Stimulated activated naive B cell treated with anti-CD40 and anti-IgM and Interleukin-4, amounts not matched to agents 10 μg/mL and 1 μg/mL and 100 μg/mL, for 72 hours (primary cell): ENCODE measurements around the gene LHX4.

Experiments used
- ATAC-seq, 2 donors: fragments of 150-1000 bp; cut with Tn5 transposase; replicated peaks; 2 replicates each; pipeline ENCODE4 v1.10.0; 2021; ENCODE audit warnings: moderate library complexity in 1 of 2
- DNase-seq: peaks from one replicate; pipeline ENCODE4 v3.0.0; 2021
- H3K27ac Mint-ChIP-seq: one replicate; pipeline ENCODE4 v1.8.0; 2022; ENCODE audit warnings: mild to moderate bottlenecking, mixed read lengths
- H3K27me3 Mint-ChIP-seq, 2 donors: one replicate each; pipeline ENCODE4 v1.8.0; 2022; ENCODE audit warnings: mixed read lengths in 2 of 2
- H3K36me3 Mint-ChIP-seq, 2 donors: one replicate each; pipeline ENCODE4 v1.8.0; 2022; ENCODE audit warnings: mixed read lengths in 2 of 2, mild to moderate bottlenecking in 1 of 2
- H3K4me1 Mint-ChIP-seq, 2 donors: one replicate each; pipeline ENCODE4 v1.8.0; 2022; ENCODE audit warnings: mixed read lengths in 2 of 2, mild to moderate bottlenecking in 1 of 2
- H3K4me3 Mint-ChIP-seq, 2 donors: one replicate each; pipeline ENCODE4 v1.8.0; 2022; ENCODE audit warnings: mild to moderate bottlenecking in 2 of 2, mixed read lengths in 2 of 2, moderate library complexity in 1 of 2
- H3K9me3 Mint-ChIP-seq, 2 donors: one replicate each; pipeline ENCODE4 v1.8.0; 2022; ENCODE audit warnings: mixed read lengths in 2 of 2, mild to moderate bottlenecking in 1 of 2

LHX4 gene

DNA sequence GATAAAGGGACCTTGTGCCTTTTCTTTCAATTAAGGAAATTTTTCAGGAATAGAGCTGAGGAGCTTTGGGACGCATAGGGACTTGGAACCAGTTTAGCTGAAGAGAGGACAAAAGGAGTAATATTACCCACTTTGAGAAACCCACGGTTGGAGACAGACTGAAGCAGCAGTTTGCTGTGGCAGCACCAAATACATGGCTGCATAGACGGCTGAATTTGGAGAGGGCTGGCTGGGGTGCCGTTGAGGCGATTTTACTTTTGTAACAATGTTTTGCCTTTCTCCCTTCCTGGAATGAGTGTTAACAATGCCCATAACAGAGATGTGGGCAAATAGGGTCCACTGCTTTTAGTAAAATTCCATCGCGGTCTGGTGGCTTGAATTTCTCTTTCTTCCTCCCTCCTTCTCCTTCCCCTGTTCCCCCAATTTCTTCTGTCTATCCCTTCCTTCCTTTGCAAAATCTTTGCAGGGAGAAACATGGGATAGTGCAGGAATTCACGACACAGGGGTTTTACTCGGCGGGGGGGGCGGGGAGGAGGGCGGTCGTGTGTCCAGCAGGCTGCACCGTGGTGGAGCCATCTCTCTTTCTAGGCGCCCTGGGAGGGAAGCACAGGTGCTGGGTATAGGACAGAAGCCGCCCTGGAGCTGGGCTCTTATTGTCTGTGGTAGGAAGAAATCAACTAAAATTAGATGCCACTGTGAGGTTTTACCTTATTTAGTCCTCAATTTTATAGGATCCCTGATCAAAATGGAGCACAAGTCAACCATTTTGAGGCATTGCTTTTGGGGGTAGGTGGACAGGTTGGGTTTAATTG lies 6.8 kb downstream of the LHX4 start:
- Mint-ChIP-seq H3K9me3 (no peaks in the 10 kb centered on the region), H3K36me3 (no peaks in the 10 kb centered on the region), H3K27ac (peak overlapping the region; percentile 52), H3K4me1 (peaks cover 24 to 48% of the 10 kb centered on the region in 2 donors), H3K4me3 (peak overlapping the region in 1 of 2 donors; percentile 3), H3K27me3 (peaks cover 86 to 89% of the 10 kb centered on the region in 2 donors)
- ATAC-seq, result no peak
- no peak for DNase-seq

DNA sequence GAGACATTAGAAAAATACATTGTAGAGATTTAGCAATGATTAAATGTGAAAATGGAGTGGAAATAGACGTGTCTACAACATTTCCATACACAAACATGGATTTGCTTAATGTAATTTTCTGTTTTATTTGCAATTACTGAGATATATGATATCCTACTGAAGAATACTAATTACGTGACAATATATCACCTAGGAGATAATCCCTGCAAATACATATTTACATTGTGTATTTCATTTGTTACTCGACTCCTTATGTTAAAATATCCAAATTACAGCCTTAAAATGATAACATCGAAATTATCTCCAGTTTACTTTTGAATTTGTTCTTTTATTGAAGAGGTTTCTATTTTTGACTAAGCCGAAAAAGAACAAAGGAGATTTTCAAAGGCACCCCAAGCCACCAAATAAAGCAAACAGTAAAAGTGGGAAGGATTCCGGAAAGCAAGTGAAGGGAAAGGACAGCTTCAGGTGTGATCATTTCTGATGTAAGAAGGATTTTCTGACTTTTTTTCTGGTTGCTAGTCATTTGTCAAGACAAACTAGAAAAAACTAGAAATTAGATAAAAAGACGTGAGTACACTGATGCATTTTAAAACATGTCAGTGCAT lies 7.9 kb downstream of the LHX4 start:
- no peak for ATAC-seq
- H3K4me1 Mint-ChIP-seq, result peaks cover 20 to 38% of the 10 kb centered on the region in 2 donors
- H3K9me3 Mint-ChIP-seq, result no peaks in the 10 kb centered on the region

DNA sequence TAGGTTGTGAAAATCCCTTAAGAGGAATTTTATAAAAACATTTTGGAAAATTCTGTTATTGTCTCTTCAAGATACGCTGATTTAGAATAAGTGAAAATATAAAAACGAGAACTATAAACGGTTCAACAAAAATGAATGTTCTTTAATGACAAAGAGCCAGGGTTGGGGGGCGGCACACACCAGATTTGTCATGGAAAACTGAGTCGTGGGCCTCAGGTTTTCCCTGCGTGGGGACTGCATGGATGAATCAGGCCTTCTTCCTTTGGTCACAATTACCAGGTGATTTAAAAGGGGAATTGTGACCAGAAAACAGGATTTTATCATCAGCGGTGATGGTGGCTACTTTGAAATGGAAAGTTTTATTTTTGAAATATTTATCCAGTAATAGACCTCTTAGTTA lies 8.6 kb downstream of the LHX4 start:
- ATAC-seq, result no peak
- no peak overlapping the region for H3K27ac Mint-ChIP-seq
- no peaks in the 10 kb centered on the region for H3K9me3 Mint-ChIP-seq
- H3K4me3 Mint-ChIP-seq, result no peak overlapping the region
- no peak for DNase-seq
- no peaks in the 10 kb centered on the region for H3K36me3 Mint-ChIP-seq
- H3K4me1 Mint-ChIP-seq, result peaks cover 17 to 31% of the 10 kb centered on the region in 2 donors
- peaks cover 76 to 88% of the 10 kb centered on the region in 2 donors for H3K27me3 Mint-ChIP-seq

More for the DNA sequence above, 7.9 kb downstream of the LHX4 start:
- H3K36me3 Mint-ChIP-seq, result no peaks in the 10 kb centered on the region
- H3K27ac Mint-ChIP-seq, result no peak overlapping the region
- DNase-seq, result no peak
- H3K4me3 Mint-ChIP-seq, result no peak overlapping the region
- peaks cover 83 to 89% of the 10 kb centered on the region in 2 donors for H3K27me3 Mint-ChIP-seq

DNA sequence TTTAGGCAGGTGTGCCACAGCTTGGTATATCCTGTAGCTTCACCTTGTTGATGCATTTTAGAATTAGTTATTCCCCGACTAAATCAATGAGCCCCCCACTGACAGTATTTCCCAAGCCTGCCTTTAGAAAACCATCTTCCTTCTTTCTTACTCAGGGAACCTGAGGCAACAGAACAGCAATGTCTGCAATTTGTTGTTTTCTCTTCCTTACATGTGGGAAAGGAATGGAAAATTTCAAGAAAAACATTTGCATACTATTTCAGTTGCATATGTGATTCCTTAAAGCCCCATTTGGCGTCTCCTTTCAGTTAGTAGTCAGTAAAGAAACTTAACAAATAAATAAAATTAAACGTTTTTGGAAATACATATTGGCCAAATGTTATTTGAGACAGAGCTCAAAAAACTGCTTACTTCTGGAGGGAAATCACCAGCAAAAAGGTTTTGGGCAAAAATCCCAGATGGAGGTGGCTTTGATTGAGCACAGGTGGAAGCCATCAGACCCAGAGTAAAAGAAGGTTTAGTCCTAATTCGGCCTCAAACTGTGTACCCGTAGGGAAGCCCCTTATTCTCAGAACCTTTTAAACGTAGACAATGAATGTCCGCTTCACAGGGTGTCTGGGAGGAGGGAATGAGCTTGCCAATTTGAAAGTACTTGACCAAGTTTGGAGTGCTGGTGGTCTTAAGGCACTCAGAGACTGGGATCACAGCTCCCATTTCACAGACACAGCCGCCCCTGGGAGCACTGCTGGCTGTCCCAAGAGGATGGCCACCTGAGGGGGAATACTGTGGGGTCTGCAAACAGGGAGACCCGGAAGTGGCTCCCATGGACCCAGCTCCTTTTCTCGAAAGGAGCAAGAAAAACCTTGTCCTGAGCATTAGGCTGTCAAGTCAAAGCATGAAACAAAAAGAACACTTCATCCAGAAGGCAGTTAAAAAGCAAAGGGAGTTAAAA lies 9.4 kb downstream of the LHX4 start:
- H3K27ac Mint-ChIP-seq, result no peak overlapping the region
- ATAC-seq, result no peak
- H3K27me3 Mint-ChIP-seq, result peaks cover 68 to 88% of the 10 kb centered on the region in 2 donors
- DNase-seq, result no peak
- H3K9me3 Mint-ChIP-seq, result no peaks in the 10 kb centered on the region
- no peak overlapping the region for H3K4me3 Mint-ChIP-seq
- H3K36me3 Mint-ChIP-seq, result no peaks in the 10 kb centered on the region
- peaks cover 12 to 24% of the 10 kb centered on the region in 2 donors for H3K4me1 Mint-ChIP-seq

DNA sequence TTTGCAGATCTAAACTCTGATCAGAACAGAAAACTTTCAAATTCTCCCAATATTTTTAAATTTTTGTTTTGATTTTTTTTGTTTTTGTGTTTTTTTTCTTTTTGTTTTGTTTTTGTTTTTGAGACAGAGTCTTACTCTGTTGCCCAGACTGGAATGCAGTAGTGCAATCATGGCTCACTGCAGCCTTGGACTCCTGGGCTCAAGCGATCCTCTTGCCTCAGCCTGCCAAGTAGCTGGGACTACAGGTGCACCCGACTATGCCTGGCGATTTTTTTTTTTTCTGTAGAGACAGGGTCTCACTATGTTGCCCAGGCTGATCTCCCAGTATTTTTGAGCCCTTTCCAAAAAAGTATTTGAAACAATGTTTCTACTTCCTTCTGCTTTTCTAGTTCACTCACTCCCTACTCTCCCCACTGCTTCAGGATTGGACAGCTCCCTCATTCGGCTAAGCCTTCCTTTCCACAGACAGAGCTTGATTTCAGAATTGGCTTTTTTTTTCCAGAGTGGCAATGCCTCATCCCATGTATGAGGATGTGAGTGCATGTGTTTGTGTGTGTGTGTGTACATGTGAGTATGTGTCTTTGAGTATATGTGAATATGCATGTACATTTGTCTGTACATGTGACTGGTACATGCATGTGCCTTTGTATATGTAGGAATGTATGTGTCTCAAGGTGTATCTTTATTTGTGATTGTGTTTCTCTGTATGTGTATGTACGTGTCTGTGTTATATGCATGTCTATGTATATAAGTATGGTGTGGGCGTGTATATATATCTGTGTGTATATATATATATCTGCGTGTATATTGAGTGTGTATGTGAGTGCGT lies 11.9 kb downstream of the LHX4 start:
- no peak for ATAC-seq
- H3K9me3 Mint-ChIP-seq, result no peaks in the 10 kb centered on the region
- H3K27ac Mint-ChIP-seq, result no peak overlapping the region
- peaks cover 50 to 70% of the 10 kb centered on the region in 2 donors for H3K27me3 Mint-ChIP-seq
- DNase-seq, result no peak
- no peaks in the 10 kb centered on the region for H3K36me3 Mint-ChIP-seq
- H3K4me1 Mint-ChIP-seq, result no peaks in the 10 kb centered on the region
- H3K4me3 Mint-ChIP-seq, result no peak overlapping the region

DNA sequence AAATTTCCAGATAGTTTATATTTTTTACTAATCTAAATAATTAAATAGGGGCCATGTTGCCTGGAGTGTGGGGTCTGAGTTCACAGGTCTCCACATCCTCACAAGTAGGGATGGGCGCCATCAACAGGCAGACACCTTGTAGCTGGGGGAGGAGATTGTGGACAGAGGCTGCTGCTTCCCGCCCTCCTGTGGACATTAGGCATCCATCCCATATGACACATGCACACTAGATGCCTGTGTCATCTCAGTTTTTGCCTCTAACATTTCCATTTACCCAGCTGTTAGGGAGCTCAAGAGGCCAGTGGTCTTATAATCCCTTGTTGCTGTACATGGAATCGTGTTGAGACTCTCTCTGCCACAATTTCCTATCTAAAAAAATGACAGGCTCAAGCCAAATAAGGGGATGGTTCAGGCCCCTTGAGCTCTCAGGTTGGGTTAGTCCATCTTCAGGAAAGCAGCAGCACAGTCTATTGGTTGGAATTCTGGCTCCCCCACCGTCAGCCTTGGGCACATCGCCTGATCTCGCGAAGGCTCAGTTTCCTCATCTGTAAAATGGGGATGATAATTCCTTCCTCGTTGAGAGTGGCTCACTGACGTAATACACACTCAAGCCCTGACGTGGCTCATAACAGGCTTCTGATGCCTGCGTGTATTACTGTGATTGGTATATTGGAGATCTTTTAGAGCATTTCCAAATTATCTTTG lies 13.6 kb downstream of the LHX4 start:
- no peaks in the 10 kb centered on the region for H3K9me3 Mint-ChIP-seq

DNA sequence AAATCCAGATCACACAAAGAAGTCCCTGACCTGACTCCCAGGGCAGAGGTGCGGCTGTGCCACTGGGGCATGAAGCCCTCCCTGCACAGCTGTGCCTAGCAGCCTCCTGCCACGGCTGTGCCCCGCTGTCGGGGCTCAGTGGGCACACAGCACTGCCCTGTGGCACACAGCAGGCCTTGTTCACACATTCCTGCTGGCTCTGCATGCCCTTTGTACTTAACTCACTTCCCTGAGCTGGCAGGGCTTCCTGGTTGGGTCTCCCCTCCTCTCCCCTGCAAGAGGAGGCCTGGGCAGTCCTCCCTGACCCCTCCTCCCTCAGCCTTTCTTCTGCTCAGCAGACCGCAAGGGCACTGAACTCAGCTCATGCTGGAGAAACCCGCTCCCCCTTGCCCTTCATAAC lies 14.8 kb downstream of the LHX4 start:
- ATAC-seq (no peak), DNase-seq (no peak)
- no peaks in the 10 kb centered on the region for H3K36me3 Mint-ChIP-seq
- H3K27me3 Mint-ChIP-seq, result peaks cover 31 to 48% of the 10 kb centered on the region in 2 donors
- H3K27ac Mint-ChIP-seq, result no peak overlapping the region
- H3K4me3 Mint-ChIP-seq, result no peak overlapping the region
- H3K4me1 Mint-ChIP-seq, result no peaks in the 10 kb centered on the region
- H3K9me3 Mint-ChIP-seq, result no peaks in the 10 kb centered on the region

More for the DNA sequence above, 13.6 kb downstream of the LHX4 start:
- DNase-seq (no peak), ATAC-seq (no peak)
- Mint-ChIP-seq H3K4me1 (no peaks in the 10 kb centered on the region), H3K27me3 (peaks cover 36 to 56% of the 10 kb centered on the region in 2 donors), H3K4me3 (no peak overlapping the region), H3K27ac (no peak overlapping the region), H3K36me3 (no peaks in the 10 kb centered on the region)

DNA sequence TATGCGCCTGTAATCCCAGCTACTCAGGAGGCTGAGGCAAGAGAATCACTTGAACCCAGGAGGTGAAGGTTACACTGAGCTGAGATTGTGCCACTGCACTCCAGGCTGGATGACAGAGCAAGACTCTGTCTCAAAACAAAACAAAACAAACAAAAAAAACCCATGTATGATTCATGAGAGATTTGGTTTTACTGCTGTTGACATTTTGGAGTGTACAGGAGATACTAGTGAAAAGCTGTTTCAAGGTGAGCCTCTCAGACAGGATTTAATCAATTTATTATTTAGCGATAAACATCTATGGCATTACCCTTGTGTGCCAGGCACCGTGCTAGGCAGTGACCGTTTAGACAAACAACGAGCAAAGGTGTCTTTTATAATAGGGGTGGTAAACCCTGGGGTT lies 16.5 kb downstream of the LHX4 start:
- no peak overlapping the region for H3K27ac Mint-ChIP-seq

DNA sequence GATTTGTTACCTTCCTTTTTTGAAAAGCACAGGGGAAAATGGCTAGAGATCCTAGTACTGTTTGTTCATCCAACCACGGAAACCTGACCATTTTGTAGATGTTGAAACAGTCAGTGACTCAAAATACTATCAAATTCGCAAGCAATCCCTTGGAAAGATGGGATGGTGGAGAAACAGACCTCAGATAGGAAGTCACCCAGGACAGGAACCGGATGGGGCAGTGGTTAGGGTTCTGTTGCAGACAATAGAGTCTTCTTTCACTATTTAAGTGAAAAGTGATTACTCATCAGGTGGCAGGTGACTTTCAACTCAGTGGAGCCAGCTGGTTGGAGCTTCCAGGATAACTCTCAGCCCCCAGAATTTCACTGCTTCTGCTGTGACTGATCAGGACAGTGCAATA lies 17.0 kb downstream of the LHX4 start:
- H3K27ac Mint-ChIP-seq, result no peak overlapping the region
- H3K4me3 Mint-ChIP-seq, result no peak overlapping the region
- ATAC-seq, result no peak
- no peaks in the 10 kb centered on the region for H3K4me1 Mint-ChIP-seq
- H3K9me3 Mint-ChIP-seq, result no peaks in the 10 kb centered on the region
- no peak for DNase-seq
- peaks cover 33 to 41% of the 10 kb centered on the region in 2 donors for H3K27me3 Mint-ChIP-seq
- no peaks in the 10 kb centered on the region for H3K36me3 Mint-ChIP-seq

More for the DNA sequence above, 16.5 kb downstream of the LHX4 start:
- DNase-seq (no peak), ATAC-seq (no peak)
- Mint-ChIP-seq H3K4me3 (no peak overlapping the region), H3K36me3 (no peaks in the 10 kb centered on the region), H3K27me3 (peaks cover 31 to 39% of the 10 kb centered on the region in 2 donors), H3K9me3 (no peaks in the 10 kb centered on the region), H3K4me1 (no peaks in the 10 kb centered on the region)

DNA sequence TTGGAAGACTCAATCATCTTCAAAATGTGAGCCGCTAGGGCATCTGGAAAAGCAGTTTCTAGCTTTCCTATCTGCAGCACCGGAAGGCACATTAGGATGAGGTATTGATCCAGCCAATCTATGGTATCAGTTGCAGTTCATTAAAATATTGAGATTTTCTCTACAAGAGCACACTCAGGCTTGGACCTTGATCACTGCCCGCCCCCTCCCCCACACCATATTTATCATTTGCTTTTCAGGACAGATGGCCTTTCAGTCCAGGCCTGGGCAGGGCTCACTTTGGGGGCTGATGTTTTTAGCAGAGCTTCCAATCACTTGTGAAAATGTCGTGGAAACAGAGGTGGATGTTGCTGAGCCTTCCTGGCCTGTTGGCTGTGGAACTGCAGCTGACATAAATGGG lies 17.5 kb downstream of the LHX4 start:
- ATAC-seq (no peak), DNase-seq (no peak)
- Mint-ChIP-seq H3K9me3 (no peaks in the 10 kb centered on the region), H3K4me1 (peaks cover 2 to 4% of the 10 kb centered on the region in 2 donors), H3K27ac (no peak overlapping the region), H3K4me3 (no peak overlapping the region), H3K27me3 (peaks cover 31 to 41% of the 10 kb centered on the region in 2 donors), H3K36me3 (no peaks in the 10 kb centered on the region)

DNA sequence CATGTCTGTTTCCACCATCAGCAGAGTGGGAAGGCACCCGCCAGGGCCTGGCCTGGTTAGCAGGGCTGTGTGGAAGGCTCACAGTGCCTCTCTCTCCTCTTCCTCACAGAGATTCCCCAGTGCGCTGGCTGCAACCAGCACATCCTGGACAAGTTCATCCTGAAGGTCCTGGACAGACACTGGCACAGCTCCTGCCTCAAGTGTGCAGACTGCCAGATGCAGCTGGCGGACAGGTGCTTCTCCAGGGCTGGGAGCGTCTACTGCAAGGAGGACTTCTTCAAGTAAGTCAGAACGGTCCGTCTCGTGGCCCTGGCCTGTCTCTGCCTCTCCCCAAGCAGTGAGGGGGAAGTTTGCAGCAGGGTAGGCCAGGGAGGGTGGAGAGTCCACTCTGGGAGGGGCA lies 18.1 kb downstream of the LHX4 start:
- Mint-ChIP-seq H3K27me3 (peaks cover 37 to 40% of the 10 kb centered on the region in 2 donors), H3K4me1 (peaks cover 2 to 8% of the 10 kb centered on the region in 2 donors)

DNA sequence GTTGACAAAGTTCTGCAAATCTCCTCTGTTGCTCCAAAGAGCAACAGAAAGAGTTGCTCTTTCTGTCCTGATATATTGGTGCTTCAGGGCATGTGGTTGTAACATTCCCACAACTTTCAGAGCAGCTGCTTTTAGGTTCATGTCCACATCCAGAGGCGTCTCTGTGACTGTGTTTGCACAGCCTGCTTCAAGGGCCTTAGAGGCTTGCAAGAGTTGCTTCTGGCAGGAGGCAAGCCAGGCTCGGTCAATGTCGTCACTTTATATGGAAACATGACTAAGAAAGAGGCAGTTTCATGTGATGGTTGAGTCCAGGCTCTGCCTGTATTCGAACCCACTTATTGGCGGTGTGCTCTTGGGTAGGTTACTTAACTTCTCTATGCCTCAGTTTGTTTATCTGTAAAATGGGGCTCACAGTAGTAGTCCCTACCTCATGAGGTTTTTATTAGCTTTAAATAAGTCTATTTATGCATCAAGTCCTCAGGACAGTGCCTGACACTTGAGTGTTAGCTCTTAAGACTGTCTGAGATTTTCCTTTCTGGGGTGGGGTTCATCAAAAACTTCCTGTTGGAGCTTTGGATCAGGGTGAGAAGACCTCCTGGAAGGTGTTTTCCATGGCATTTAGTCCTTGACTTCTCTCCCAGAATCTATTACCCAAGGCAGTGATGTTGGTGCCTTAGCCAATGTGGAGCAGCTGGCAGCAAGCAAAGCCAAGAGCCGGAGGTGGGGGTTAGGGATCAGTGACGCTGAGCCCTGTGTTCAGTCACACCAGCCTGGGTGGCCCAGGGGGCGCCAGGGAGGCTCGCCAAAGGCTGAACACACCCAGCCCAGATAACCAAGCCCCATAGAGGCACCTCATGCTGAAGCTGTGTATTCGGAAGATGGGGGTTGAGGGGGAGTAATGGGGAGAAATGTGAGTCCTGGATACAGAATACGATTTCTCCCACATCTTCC lies 18.9 kb downstream of the LHX4 start:
- DNase-seq, result no peak
- no peaks in the 10 kb centered on the region for H3K36me3 Mint-ChIP-seq
- peaks cover 2 to 8% of the 10 kb centered on the region in 2 donors for H3K4me1 Mint-ChIP-seq
- no peaks in the 10 kb centered on the region for H3K9me3 Mint-ChIP-seq
- H3K27me3 Mint-ChIP-seq, result peaks cover 33 to 42% of the 10 kb centered on the region in 2 donors
- ATAC-seq, result no peak
- no peak overlapping the region for H3K4me3 Mint-ChIP-seq
- H3K27ac Mint-ChIP-seq, result no peak overlapping the region

More for the DNA sequence above, 18.1 kb downstream of the LHX4 start:
- DNase-seq, result no peak
- ATAC-seq, result no peak
- Mint-ChIP-seq H3K4me3 (no peak overlapping the region), H3K27ac (no peak overlapping the region), H3K9me3 (no peaks in the 10 kb centered on the region), H3K36me3 (no peaks in the 10 kb centered on the region)
